Measurements from ENCODE around the gene PDCD4. TPM values are rescaled to one million over a fixed set of nuclear protein-coding genes. Genes with fewer than 3 reads are reported as not detected.

Gene PDCD4
- total and polyA plus RNA-seq, 10 of the 15 experiments (the other 5 are each of a cell fraction or from before 2014, with no cell fraction given) = 101 to 372 (median 171) TPM

DNA sequence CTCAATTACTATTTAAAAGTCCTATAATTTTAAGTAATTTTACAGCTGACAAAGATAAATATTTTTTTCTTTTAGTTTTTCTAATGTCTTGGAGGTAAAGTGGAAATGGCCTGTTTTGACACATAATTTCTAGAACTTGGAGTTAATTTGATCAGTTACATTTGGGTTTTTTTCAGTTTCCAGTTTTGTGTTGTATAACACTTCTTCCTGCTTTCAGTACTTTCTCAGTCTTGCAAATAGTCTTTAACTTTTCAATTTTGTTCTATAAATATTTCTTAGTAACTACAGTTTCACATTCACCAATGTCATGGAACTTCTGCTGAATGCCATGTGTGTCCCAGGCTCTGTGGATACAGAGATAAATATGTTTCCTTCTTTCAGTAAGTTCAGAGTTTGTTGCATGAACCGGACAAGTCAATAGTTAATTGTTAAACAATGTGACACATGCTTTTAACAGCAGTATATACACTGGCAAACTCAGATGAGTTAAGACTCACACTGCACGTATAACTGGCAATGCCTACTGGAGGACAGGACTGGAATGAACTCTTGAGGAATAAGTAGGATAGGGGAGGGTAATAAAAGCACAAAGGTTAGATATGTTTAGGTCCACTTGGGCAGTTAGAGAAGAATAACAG lies 52.2 kb downstream of the PDCD4 start (continued):
- TF ChIP-seq, protein P1, sequence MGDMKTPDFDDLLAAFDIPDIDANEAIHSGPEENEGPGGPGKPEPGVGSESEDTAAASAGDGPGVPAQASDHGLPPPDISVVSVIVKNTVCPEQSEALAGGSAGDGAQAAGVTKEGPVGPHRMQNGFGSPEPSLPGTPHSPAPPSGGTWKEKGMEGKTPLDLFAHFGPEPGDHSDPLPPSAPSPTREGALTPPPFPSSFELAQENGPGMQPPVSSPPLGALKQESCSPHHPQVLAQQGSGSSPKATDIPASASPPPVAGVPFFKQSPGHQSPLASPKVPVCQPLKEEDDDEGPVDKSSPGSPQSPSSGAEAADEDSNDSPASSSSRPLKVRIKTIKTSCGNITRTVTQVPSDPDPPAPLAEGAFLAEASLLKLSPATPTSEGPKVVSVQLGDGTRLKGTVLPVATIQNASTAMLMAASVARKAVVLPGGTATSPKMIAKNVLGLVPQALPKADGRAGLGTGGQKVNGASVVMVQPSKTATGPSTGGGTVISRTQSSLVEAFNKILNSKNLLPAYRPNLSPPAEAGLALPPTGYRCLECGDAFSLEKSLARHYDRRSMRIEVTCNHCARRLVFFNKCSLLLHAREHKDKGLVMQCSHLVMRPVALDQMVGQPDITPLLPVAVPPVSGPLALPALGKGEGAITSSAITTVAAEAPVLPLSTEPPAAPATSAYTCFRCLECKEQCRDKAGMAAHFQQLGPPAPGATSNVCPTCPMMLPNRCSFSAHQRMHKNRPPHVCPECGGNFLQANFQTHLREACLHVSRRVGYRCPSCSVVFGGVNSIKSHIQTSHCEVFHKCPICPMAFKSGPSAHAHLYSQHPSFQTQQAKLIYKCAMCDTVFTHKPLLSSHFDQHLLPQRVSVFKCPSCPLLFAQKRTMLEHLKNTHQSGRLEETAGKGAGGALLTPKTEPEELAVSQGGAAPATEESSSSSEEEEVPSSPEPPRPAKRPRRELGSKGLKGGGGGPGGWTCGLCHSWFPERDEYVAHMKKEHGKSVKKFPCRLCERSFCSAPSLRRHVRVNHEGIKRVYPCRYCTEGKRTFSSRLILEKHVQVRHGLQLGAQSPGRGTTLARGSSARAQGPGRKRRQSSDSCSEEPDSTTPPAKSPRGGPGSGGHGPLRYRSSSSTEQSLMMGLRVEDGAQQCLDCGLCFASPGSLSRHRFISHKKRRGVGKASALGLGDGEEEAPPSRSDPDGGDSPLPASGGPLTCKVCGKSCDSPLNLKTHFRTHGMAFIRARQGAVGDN (IDR thresholded peaks at IDR 0.05) = no peak
- TF ChIP-seq ZBED1 (IDR thresholded peaks at IDR 0.05; ENCODE audit: borderline replicate concordance) = no peak
- TF ChIP-seq NFIC (IDR thresholded peaks at IDR 0.05; ENCODE audit: low read depth, low read length) = peak; percentile 69; the same call in 1 of the 2 replicates
- TF ChIP-seq, protein P2, sequence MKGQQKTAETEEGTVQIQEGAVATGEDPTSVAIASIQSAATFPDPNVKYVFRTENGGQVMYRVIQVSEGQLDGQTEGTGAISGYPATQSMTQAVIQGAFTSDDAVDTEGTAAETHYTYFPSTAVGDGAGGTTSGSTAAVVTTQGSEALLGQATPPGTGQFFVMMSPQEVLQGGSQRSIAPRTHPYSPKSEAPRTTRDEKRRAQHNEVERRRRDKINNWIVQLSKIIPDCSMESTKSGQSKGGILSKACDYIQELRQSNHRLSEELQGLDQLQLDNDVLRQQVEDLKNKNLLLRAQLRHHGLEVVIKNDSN (IDR thresholded peaks at IDR 0.05; ENCODE audit: borderline replicate concordance, extremely low read length, insufficient read depth, low read depth, low read length) = no peak
- TF ChIP-seq, protein P3, sequence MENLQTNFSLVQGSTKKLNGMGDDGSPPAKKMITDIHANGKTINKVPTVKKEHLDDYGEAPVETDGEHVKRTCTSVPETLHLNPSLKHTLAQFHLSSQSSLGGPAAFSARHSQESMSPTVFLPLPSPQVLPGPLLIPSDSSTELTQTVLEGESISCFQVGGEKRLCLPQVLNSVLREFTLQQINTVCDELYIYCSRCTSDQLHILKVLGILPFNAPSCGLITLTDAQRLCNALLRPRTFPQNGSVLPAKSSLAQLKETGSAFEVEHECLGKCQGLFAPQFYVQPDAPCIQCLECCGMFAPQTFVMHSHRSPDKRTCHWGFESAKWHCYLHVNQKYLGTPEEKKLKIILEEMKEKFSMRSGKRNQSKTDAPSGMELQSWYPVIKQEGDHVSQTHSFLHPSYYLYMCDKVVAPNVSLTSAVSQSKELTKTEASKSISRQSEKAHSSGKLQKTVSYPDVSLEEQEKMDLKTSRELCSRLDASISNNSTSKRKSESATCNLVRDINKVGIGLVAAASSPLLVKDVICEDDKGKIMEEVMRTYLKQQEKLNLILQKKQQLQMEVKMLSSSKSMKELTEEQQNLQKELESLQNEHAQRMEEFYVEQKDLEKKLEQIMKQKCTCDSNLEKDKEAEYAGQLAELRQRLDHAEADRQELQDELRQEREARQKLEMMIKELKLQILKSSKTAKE (IDR thresholded peaks at IDR 0.05; ENCODE audit: low read depth, poor library complexity, severe bottlenecking) = peak; percentile 28
- TF ChIP-seq PML (IDR thresholded peaks at IDR 0.05; ENCODE audit: low read length) = no peak
- TF ChIP-seq, protein P4, sequence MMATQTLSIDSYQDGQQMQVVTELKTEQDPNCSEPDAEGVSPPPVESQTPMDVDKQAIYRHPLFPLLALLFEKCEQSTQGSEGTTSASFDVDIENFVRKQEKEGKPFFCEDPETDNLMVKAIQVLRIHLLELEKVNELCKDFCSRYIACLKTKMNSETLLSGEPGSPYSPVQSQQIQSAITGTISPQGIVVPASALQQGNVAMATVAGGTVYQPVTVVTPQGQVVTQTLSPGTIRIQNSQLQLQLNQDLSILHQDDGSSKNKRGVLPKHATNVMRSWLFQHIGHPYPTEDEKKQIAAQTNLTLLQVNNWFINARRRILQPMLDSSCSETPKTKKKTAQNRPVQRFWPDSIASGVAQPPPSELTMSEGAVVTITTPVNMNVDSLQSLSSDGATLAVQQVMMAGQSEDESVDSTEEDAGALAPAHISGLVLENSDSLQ (IDR thresholded peaks at IDR 0.05) = no peak
- no peak for TF ChIP-seq DPF2 (IDR thresholded peaks at IDR 0.05)
- no peak for TF ChIP-seq SMAD5 (IDR thresholded peaks at IDR 0.05; ENCODE audit: low read depth)
- TF ChIP-seq RUNX3 (IDR thresholded peaks at IDR 0.05; ENCODE audit: low read length) = peak; percentile 27; the same call in 1 of the 2 replicates
- TF ChIP-seq GABPA (IDR thresholded peaks at IDR 0.05; ENCODE audit: low read depth) = no peak
- no peak for TF ChIP-seq YY1 (IDR thresholded peaks at IDR 0.05; ENCODE audit: low read depth, low read length)
- 0 out of 2 replicates have a peak, but pooled peaks have one; percentile 48 for TF ChIP-seq CHD4 (IDR thresholded peaks at IDR 0.05)
- 0 out of 4 replicates have a peak, but pooled peaks of 1 of the 2 experiments have one; percentile 55 for TF ChIP-seq EP300 (IDR thresholded peaks at IDR 0.05; ENCODE audit: borderline replicate concordance in 1 of 2, control insufficient read depth in 1 of 2, low read depth in 2 of 2, low read length in 2 of 2)

Data from GM12878 (cell line).